ENCODE results near the gene HNMT. TPM values are rescaled to one million over a fixed set of nuclear protein-coding genes. Genes with fewer than 3 reads are reported as not detected.

The HNMT gene
- total and polyA plus RNA-seq, 7 donors = 29.9 to 124 (median 59.2) TPM

- Histone ChIP-seq H3K9me3 (no peaks in the 10 kb centered on the region), H3K27ac (no peak overlapping the region), H3K4me3 (no peak overlapping the region), H3K4me1 (peaks cover 0 to 9% (median 8%) of the 10 kb centered on the region in 4 donors), H3K36me3 (no peaks in the 10 kb centered on the region), H3K27me3 (no peaks in the 10 kb centered on the region)
- 82 to 85% methylated on average over 3 of the region's 3 CpGs for WGBS, 2 donors
- no peak for DNase-seq
- intact Hi-C loops (cut with DNase I) = no loop called here
- TF ChIP-seq POLR2AphosphoS5 (IDR thresholded peaks at IDR 0.05) = no peak
- TF ChIP-seq, protein P1, sequence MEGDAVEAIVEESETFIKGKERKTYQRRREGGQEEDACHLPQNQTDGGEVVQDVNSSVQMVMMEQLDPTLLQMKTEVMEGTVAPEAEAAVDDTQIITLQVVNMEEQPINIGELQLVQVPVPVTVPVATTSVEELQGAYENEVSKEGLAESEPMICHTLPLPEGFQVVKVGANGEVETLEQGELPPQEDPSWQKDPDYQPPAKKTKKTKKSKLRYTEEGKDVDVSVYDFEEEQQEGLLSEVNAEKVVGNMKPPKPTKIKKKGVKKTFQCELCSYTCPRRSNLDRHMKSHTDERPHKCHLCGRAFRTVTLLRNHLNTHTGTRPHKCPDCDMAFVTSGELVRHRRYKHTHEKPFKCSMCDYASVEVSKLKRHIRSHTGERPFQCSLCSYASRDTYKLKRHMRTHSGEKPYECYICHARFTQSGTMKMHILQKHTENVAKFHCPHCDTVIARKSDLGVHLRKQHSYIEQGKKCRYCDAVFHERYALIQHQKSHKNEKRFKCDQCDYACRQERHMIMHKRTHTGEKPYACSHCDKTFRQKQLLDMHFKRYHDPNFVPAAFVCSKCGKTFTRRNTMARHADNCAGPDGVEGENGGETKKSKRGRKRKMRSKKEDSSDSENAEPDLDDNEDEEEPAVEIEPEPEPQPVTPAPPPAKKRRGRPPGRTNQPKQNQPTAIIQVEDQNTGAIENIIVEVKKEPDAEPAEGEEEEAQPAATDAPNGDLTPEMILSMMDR (IDR thresholded peaks at IDR 0.05) = no peak
These were observed 54.8 kb downstream of the HNMT start for GRCh38 chr2:138018866-138019688.

- Histone ChIP-seq H3K27ac (no peak overlapping the region), H3K9me3 (no peaks in the 10 kb centered on the region), H3K4me3 (no peak overlapping the region), H3K36me3 (no peaks in the 10 kb centered on the region), H3K27me3 (no peaks in the 10 kb centered on the region), H3K4me1 (peaks cover 0 to 11% (median 8%) of the 10 kb centered on the region in 4 donors)
- DNase-seq = no peak
- intact Hi-C loops (cut with DNase I) = no loop called here
- TF ChIP-seq, protein P1 (IDR thresholded peaks at IDR 0.05) = no peak
- no peak for TF ChIP-seq POLR2A (IDR thresholded peaks at IDR 0.05)
- TF ChIP-seq EP300 (IDR thresholded peaks at IDR 0.05) = no peak
- no peak for TF ChIP-seq POLR2AphosphoS5 (IDR thresholded peaks at IDR 0.05)
- 66 to 88% methylated on average over 1 of the region's 1 CpG for WGBS, 2 donors
These were observed 56.2 kb downstream of the HNMT start for GRCh38 chr2:138020432-138020831.

GRCh38 chr2:138021154-138021553 is 56.9 kb downstream of the HNMT start:
- Histone ChIP-seq H3K4me1 (peaks cover 0 to 11% (median 8%) of the 10 kb centered on the region in 4 donors), H3K36me3 (no peaks in the 10 kb centered on the region), H3K27ac (no peak overlapping the region), H3K4me3 (no peak overlapping the region), H3K9me3 (no peaks in the 10 kb centered on the region), H3K27me3 (no peaks in the 10 kb centered on the region)
- intact Hi-C loops (cut with DNase I) = no loop called here
- DNase-seq = no peak
- TF ChIP-seq EP300 (IDR thresholded peaks at IDR 0.05) (no peak), POLR2A (IDR thresholded peaks at IDR 0.05) (no peak), POLR2AphosphoS5 (IDR thresholded peaks at IDR 0.05) (no peak)
- TF ChIP-seq, protein P1 (IDR thresholded peaks at IDR 0.05) = no peak
- 95 to 97% methylated on average over 1 of the region's 1 CpG for WGBS, 2 donors

DNA sequence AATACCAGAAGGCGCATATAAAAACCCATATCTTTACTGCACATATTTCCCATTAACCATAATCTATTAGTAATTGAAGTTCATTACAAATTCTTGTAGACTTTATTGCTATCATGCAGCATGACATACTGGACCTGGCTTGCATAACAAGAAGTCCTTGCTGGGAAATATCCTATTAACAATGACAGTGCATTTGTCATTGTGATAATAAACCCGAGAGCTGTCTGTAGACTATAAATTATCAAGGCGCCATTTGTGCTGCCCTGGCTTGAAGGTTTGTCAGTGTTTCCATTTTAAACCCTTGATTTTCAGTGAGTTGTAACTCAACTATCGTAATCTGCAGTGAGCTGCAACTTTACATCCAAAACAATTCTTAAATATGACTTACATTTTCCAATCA is 59.0 kb downstream of the HNMT start:
- Histone ChIP-seq H3K36me3 (no peaks in the 10 kb centered on the region), H3K27ac (no peak overlapping the region), H3K27me3 (no peaks in the 10 kb centered on the region), H3K9me3 (no peaks in the 10 kb centered on the region), H3K4me3 (no peak overlapping the region), H3K4me1 (peaks cover 0 to 11% (median 8%) of the 10 kb centered on the region in 4 donors)
- no peak for DNase-seq
- intact Hi-C loops (cut with DNase I) = no loop called here
- TF ChIP-seq EP300 (IDR thresholded peaks at IDR 0.05) (no peak), POLR2AphosphoS5 (IDR thresholded peaks at IDR 0.05) (peak in 2 of 4 donors; percentile 15 to 50), POLR2A (IDR thresholded peaks at IDR 0.05) (no peak)
- 80 to 93% methylated on average over 4 of the region's 4 CpGs for WGBS, 2 donors

DNA sequence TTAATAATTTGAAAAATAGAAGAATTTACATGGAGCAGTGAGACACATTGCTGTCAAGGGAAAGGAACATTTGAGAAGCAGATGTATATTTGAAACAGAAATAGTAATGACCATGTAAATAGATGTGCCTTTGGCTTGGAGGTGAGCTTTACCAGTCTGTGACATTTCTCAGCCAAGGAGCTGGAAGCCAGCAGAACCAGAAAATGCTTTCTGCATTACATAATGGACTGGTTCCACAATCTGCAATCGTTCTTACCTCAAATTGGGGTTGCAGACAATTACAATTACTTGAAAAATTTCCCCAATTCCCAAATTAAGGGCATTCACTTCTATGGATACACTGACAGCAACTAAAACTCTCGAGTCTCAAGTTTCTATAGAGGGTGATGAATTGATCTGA is 59.7 kb downstream of the HNMT start:
- H3K27me3 ChIP-seq = no peaks in the 10 kb centered on the region
- 66 to 69% methylated on average over 2 of the region's 2 CpGs for WGBS, 2 donors
- H3K4me1 ChIP-seq = peaks cover 0 to 11% (median 8%) of the 10 kb centered on the region in 4 donors
- H3K9me3 ChIP-seq = no peaks in the 10 kb centered on the region
- TF ChIP-seq, protein P1 (IDR thresholded peaks at IDR 0.05) = no peak
- TF ChIP-seq POLR2A (IDR thresholded peaks at IDR 0.05) (no peak), EP300 (IDR thresholded peaks at IDR 0.05) (no peak), POLR2AphosphoS5 (IDR thresholded peaks at IDR 0.05) (no peak)
- no peak overlapping the region for H3K27ac ChIP-seq
- H3K4me3 ChIP-seq = no peak overlapping the region
- intact Hi-C loops (cut with DNase I) = no loop called here
- H3K36me3 ChIP-seq = no peaks in the 10 kb centered on the region
- no peak for DNase-seq
